Mammary epithelial cell (primary cell): ENCODE measurements around the gene ZMIZ1.

ENCODE experiments used
- EZH2 ChIP-seq: IDR thresholded peaks from 2 replicates; pipeline ENCODE4 v1.6.1; 2012; ENCODE audit warnings: low read length, inconsistent platforms, borderline replicate concordance
- TF ChIP-seq, protein P1 (sequence below), 2 donors: IDR thresholded peaks in 1 of 2; conservative IDR thresholded peaks in 1 of 2; 2 replicates each; pipeline ENCODE4 v1.5.1; 2011 to 2012; ENCODE audit warnings: inconsistent platforms in 2 of 2, low read length in 2 of 2, mild to moderate bottlenecking in 2 of 2, control low read depth in 1 of 2, low read depth in 1 of 2; ENCODE audit not compliant: insufficient read depth in 1 of 2; ENCODE audit errors: extremely low read depth in 1 of 2

GRCh38 chr10:79131836-79132631 is 63.3 kb downstream of the ZMIZ1 start:
- TF ChIP-seq, protein P1, sequence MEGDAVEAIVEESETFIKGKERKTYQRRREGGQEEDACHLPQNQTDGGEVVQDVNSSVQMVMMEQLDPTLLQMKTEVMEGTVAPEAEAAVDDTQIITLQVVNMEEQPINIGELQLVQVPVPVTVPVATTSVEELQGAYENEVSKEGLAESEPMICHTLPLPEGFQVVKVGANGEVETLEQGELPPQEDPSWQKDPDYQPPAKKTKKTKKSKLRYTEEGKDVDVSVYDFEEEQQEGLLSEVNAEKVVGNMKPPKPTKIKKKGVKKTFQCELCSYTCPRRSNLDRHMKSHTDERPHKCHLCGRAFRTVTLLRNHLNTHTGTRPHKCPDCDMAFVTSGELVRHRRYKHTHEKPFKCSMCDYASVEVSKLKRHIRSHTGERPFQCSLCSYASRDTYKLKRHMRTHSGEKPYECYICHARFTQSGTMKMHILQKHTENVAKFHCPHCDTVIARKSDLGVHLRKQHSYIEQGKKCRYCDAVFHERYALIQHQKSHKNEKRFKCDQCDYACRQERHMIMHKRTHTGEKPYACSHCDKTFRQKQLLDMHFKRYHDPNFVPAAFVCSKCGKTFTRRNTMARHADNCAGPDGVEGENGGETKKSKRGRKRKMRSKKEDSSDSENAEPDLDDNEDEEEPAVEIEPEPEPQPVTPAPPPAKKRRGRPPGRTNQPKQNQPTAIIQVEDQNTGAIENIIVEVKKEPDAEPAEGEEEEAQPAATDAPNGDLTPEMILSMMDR (conservative IDR thresholded peaks at IDR 0.05 in 1 of 2, IDR thresholded peaks at IDR 0.05 in 1 of 2; ENCODE audit: extremely low read depth in 1 of 2, insufficient read depth in 1 of 2, low read depth in 1 of 2, low read length in 2 of 2): no peak
- TF ChIP-seq EZH2: no peak
